ENCODE measurements around the gene MCC.

The MCC gene

GRCh38 chr5:113172231-113172826 is 315.9 kb downstream of the MCC start:
- TF ChIP-seq CTCF (conservative IDR thresholded peaks at IDR 0.05), result no peak
- no peak overlapping the region for H3K27ac ChIP-seq

GRCh38 chr5:113171520-113171919 is 316.7 kb downstream of the MCC start:
- no peak overlapping the region for H3K27ac ChIP-seq
- TF ChIP-seq CTCF (conservative IDR thresholded peaks at IDR 0.05), result no peak

DNA sequence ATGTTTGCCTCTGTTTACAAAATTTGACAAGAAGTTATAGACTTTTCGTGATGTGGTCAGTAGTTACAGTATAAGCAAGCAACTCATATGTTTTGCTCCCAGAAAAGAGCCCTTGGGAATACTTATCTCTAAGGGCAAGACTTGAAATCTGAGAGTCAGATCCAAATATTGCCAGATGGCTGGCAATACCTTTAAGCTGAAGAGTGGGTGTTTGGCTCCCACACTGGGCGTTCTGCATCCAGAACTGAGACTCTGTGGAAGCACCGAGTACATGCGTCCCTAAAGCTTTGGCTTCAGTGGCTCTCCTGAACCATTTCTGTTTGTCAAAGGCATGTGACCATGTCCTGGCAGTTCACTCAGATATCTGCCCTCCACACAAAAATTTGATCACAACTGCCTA is 317.5 kb downstream of the MCC start:
- TF ChIP-seq CTCF (conservative IDR thresholded peaks at IDR 0.05), result no peak
- no peak overlapping the region for H3K27ac ChIP-seq

DNA sequence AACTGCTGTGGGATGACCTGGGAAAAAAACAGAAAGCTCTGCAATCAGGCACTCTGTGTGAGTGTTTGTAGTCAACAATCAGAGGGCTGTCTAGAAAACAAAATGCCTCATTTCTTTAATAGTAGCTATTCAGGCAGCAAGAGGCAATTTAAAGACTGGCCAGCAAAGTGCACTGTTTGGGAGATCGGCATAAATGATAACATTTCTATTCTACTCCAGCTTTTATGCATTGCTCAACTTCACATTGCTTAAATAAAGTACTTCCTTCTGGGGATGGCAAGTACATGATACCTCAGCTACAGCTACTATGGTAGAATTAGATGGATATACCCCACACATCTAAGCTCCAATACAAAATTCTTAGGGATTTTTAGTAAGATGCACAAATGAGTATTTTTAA is 318.5 kb downstream of the MCC start:
- H3K27ac ChIP-seq, result no peak overlapping the region
- no peak for TF ChIP-seq CTCF (conservative IDR thresholded peaks at IDR 0.05)

GRCh38 chr5:113167985-113168384 is 320.3 kb downstream of the MCC start:
- H3K27ac ChIP-seq, result no peak overlapping the region
- TF ChIP-seq CTCF (conservative IDR thresholded peaks at IDR 0.05), result no peak

GRCh38 chr5:113166852-113167366 is 321.3 kb downstream of the MCC start:
- no peak overlapping the region for H3K27ac ChIP-seq
- TF ChIP-seq CTCF (conservative IDR thresholded peaks at IDR 0.05), result no peak

DNA sequence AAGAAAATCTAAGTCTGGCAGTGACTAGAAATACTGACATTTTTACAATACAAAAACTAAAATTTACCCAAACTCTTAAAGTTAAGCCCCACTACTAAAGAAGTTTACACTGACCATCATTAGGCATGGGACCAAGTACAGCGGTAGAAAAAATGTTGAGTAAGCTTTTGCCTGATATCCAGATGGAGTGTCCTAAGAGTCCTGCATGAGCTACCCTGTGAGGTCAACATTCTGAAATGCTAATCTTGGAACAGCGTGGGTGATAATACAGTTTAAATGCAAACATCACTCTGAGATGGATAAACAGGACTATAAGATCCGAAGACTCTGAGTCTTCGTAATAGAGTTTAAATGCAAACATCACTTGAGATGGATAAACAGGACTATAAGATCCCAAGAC is 322.0 kb downstream of the MCC start:
- no peak for TF ChIP-seq CTCF (conservative IDR thresholded peaks at IDR 0.05)
- H3K27ac ChIP-seq, result no peak overlapping the region
